HG03521 (cell line): ENCODE results near the gene GOLPH3L.
"Not testable (repeated sequence)": the region's sequence is repeated elsewhere in the genome, so short reads cannot be mapped to it uniquely, and the experiment has no call there.

Experiments
- ATAC-seq: cut with Tn5 transposase; IDR thresholded peaks from one replicate; pipeline ENCODE4 v1.9.1; 2021; ENCODE audit warnings: mild to moderate bottlenecking, moderate library complexity; ENCODE audit not compliant: unreplicated experiment

GOLPH3L gene

DNA sequence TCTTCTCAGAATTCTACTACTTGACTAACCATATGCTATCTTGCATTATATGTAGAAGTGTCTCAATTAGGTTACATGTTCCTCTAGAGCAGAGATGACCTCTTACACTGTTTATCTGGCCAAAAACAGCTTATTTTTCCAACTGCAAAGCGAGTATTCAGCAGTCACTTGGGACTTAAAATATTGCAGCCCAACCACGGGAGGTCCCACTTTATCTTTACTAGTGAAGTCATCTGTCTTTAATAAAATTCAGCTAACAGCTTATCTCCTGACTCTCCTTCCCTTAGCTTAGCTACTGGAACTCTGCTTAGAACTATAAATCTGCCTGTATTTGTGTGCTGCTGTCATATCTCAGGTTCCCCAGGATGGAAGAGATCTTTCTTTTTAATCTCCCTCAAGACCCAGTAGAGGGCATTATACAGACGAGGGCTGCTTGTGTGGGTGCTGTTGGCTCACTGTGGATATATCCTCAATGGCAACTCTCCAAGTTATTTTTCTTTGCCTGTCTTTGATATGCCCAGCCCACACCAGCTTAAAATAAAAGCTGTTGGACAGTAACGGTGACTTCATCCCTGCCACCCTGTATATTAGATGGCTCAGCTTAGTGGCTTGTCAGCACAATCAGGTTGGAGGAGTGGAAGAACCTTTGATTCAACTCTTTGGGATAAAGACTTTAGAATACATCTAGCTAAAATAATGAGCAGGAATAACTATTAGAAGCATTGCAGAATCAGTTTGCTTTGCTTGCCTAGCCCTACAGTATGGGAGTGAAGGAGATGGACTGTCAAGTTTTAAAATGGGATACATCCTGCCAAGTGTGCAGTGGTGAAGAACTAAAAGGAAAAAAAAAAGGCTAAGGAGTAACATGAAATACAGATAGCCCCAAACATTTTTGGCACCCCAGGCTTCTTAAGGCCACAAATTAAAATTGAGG is 77.1 kb downstream of the GOLPH3L start:
- no peak for ATAC-seq

DNA sequence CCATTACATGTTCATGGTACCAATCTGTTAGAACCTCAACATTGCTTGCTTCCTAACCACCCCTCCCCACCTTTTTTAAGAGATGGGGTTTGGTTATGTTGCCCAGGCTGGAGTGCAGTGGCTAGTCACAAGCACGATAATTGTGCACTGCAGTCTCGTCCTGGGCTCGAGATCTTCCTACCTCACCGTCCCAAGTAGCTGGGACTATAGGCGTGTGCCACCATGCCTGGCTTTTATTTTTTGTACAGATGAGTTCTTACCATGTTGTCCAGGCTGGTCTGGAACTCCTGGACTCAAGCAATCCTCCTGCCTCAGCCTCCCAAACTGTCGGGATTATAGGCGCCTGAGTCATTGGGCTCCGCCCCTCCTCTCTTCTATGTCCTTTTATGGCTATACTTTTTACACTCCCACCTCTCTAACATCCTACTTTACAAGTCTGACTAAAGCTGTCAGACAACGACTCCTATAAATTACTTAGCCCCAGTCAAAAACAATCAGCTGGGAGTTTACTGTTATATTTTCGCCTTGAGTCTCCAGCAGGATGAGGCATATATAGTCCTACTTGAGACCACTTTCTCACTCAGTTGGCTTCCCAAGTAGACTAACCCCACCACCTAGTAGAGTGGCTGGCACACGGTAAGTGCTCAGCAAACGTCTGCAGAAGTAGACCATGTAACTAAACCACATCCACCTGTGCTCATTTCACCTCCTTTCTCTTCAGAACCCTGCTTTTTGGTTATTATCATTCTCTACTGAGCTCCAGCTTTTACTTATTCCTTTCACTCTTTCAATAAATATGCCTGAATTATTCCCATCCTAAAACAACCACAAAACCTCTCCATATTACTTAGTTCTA is 81.4 kb downstream of the GOLPH3L start:
- no peak for ATAC-seq

DNA sequence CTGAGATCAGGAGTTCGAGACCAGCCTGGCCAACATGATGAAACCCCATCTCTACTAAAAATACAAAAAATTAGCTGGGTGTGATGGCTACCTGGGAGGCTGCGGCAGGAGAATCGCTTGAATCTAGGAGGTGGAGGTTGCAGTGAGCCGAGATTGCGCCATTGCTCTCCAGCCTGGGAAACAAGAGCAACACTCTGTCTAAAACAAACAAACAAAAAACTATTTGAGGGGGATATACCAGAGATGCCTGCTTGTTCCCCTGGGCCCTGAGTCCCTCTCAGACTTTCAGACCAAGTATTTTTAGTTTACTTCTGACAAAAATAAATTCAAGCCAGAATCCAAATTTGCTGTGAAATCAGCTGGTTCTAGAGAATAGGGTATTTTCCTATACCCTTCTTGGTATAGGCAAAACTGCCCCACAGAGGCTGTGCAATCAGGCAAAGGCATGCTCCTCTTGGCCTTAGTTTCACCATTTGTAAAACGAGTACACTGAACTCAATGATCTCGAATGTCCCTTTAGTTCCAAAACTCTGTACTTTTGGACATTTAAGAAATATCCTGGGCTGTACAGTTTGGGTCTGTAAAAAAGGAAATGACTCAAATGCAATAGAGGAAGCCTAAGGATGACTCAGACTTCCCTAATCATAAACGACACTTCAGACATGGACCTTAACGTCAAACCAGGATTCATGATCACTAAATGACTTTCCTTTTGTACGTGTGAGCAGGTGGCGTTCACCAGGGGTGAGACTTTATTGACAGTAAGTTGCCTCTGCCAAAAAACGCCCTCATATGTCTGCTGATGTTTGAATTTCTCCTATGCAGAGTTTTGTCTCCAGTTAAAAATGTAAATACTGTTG is 83.7 kb downstream of the GOLPH3L start:
- ATAC-seq = no peak

- ATAC-seq = no peak
Measured at GRCh38 chr1:150612014-150612345, 85.0 kb downstream of the GOLPH3L start.

DNA sequence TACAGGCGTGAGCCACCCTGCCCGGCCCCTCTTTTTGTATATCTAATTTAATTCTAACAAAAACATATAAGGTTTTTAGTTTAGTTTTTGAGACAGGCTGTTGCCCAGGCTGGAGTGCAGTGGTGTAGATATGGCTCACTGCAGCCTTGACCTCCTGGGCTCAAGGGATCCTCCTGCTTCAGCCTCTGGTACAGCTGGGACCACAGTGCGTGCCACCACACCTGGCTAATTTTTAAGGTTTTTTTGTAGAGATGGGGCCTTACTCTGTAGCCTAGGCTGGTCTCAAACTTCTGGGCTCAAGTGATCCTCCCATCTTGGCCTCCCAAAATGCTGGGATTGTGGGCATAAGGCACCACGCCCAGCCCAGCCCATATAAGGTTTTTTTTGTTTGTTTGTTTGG is 86.4 kb downstream of the GOLPH3L start:
- no peak for ATAC-seq

- ATAC-seq = no peak
Measured at GRCh38 chr1:150609732-150610131, 87.2 kb downstream of the GOLPH3L start.

DNA sequence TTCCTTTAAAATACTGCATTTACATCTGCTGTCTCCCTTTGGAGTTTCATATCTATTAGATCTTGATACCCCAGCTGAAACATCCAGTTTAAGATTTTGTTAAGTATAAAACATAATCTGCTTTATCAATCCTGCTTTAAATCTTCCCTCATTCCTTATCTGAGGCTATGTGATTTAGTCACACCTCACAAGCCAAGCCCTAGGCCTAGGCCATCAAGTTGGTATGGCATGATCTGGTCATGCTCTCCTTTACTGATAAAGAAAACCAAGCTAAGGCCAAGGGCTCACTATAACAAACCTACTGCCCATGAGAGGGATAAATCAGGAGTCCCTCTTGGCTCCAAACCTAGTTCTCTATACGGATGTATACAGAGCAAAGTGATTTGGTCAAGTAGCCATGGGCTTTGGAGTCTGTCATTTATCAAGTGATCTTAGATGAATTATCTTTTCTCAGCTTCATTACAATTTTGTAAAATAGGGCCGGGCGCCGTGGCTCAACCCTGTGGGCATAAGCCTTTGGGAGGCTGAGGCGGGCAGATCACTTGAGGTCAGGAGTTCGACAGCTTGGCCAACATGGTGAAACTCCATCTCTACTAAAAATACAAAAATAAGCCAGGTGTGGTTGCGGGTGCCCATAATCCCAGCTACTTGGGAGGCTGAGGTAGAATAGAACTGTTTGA is 90.4 kb downstream of the GOLPH3L start:
- no peak for ATAC-seq

DNA sequence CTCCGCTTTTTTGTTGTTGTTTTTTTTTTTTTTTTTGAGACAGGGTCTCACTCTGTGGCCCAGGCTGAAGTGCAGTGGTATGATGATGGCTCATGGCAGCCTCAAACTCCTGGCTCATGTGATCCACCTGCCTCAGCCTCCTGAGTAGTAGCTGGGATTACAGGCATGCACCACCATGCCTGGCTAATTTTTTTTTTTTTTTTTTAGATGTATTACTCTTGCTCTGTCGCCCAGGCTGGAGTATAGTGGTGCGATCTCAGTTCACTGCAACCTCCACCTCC is 91.6 kb downstream of the GOLPH3L start:
- not testable (repeated sequence) for ATAC-seq

GRCh38 chr1:150604226-150604588 is 92.7 kb downstream of the GOLPH3L start:
- ATAC-seq = no peak

GRCh38 chr1:150603711-150604110 is 93.2 kb downstream of the GOLPH3L start:
- no peak for ATAC-seq

DNA sequence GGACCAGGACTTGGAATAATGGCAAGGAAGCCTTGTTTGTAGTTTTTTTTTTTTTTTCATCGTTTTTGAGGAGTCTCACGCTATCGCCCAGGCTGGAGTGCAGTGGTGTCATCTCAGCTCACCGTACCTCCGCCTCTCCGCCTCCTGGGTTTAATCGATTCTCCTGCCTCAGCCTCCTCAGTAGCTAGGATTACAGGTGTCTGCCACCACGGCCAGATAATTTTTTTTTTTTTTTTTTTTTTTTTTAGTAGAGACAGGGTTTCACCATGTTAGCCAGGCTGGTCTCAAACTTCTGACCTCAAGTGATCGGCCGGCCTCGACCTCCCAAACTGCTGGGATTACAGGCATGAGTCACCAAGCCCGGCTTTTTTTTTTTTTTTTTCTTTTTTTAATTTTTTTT is 94.6 kb downstream of the GOLPH3L start:
- ATAC-seq = not testable (repeated sequence)

DNA sequence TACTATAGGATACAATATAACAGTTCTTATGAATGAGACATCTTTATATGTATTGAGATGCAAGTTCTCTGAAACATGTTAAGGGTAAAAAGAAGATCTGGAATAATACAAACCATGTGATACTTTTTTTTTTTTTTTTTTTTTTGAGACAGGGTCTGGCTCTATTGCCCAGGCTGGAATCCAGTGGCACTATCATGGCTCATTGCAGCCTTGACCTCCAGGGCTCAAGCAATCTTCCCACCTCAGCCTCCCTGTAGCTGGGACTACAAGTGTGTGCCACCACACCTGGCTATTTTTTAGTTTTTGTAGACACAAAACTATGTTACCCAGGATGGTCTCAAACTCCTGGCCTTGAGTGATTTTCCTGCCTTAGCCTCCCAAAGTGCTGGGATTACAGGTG is 95.4 kb downstream of the GOLPH3L start:
- ATAC-seq = no peak

- not testable (repeated sequence) for ATAC-seq
Measured at GRCh38 chr1:150598346-150598745, 98.6 kb downstream of the GOLPH3L start.

- no peak for ATAC-seq
Measured at GRCh38 chr1:150596976-150597375, 100.0 kb downstream of the GOLPH3L start.
